Measurements from ENCODE around the gene U2SURP. TPM values are rescaled to one million over a fixed set of nuclear protein-coding genes. Genes with fewer than 3 reads are reported as not detected.

Gene U2SURP
- total and polyA plus RNA-seq, 4 donors, result 8.3 to 41.2 (median 30.3) TPM

- no peaks in the 10 kb centered on the region for H3K9me3 ChIP-seq (ENCODE audit: control insufficient read depth in 4 of 4, low read length in 3 of 4)
- no peak overlapping the region for H3K9ac ChIP-seq (ENCODE audit: low read depth in 1 of 2, low read length in 2 of 2)
- no peaks in the 10 kb centered on the region for H3K36me3 ChIP-seq (ENCODE audit: control insufficient read depth in 4 of 4, insufficient read depth in 3 of 4, low read depth in 1 of 4, low read length in 3 of 4)
- no peak overlapping the region for H3K27ac ChIP-seq (ENCODE audit: low read depth in 1 of 2, low read length in 2 of 2)
- DNase-seq (ENCODE audit: low spot score), result no peak
- no peaks in the 10 kb centered on the region for H3K27me3 ChIP-seq (ENCODE audit: control insufficient read depth in 4 of 4, insufficient read depth in 4 of 4, low read length in 3 of 4)
- H3K4me1 ChIP-seq (ENCODE audit: control insufficient read depth in 4 of 4, insufficient read depth in 4 of 4, low read length in 3 of 4), result peaks cover 0 to 17% (median 4%) of the 10 kb centered on the region in 4 donors
- TF ChIP-seq RXRA (IDR thresholded peaks at IDR 0.05) (no peak), HNF4G (IDR thresholded peaks at IDR 0.05) (no peak), ZBTB33 (IDR thresholded peaks at IDR 0.05) (no peak), REST (IDR thresholded peaks at IDR 0.05) (no peak), SP1 (IDR thresholded peaks at IDR 0.05) (no peak), CTCF (IDR thresholded peaks at IDR 0.05; ENCODE audit: low read depth, low read length, missing input control) (no peak), ATF3 (IDR thresholded peaks at IDR 0.05) (no peak), RAD21 (IDR thresholded peaks at IDR 0.05) (no peak), HNF4A (conservative IDR thresholded peaks at IDR 0.05) (no peak), EGR1 (IDR thresholded peaks at IDR 0.05; ENCODE audit: low read depth in 2 of 2) (no peak), FOXA2 (IDR thresholded peaks at IDR 0.05) (no peak), TAF1 (conservative IDR thresholded peaks at IDR 0.05) (no peak), MAX (IDR thresholded peaks at IDR 0.05) (no peak), FOXA1 (IDR thresholded peaks at IDR 0.05) (no peak), NR2F2 (IDR thresholded peaks at IDR 0.05) (no peak), YY1 (IDR thresholded peaks at IDR 0.05) (no peak), GABPA (IDR thresholded peaks at IDR 0.05 in 1 of 2, conservative IDR thresholded peaks at IDR 0.05 in 1 of 2) (no peak)
- H3K4me3 ChIP-seq (ENCODE audit: low read depth in 1 of 3, low read length in 3 of 3), result no peak overlapping the region
- 63% methylated on average over 3 of the region's 3 CpGs for WGBS
Measured at GRCh38 chr3:142981108-142981507, 20.3 kb upstream of the U2SURP start.

Data from liver (tissue), 9 donors.